Umbilical cord (tissue), 2 donors: ENCODE measurements around the gene DHX32. TPM values are rescaled to one million over a fixed set of nuclear protein-coding genes. Genes with fewer than 3 reads are reported as not detected.
"Not testable (repeated sequence)": the region's sequence is repeated elsewhere in the genome, so short reads cannot be mapped to it uniquely, and the experiment has no call there.

Experiments
- DNase-seq: peaks from one replicate; pipeline ENCODE4 v3.0.0-alpha.2; 2015; ENCODE audit warnings: low spot score
- total RNA-seq: library from RNA; depleted of rRNA; stranded (reverse); fragments of >200 nt; gene quantifications from one replicate; pipeline ENCODE4 v1.2.3, GENCODE V29; 2014; ENCODE audit warnings: low replicate concordance; ENCODE audit not compliant: insufficient read depth

The DHX32 gene, protein sequence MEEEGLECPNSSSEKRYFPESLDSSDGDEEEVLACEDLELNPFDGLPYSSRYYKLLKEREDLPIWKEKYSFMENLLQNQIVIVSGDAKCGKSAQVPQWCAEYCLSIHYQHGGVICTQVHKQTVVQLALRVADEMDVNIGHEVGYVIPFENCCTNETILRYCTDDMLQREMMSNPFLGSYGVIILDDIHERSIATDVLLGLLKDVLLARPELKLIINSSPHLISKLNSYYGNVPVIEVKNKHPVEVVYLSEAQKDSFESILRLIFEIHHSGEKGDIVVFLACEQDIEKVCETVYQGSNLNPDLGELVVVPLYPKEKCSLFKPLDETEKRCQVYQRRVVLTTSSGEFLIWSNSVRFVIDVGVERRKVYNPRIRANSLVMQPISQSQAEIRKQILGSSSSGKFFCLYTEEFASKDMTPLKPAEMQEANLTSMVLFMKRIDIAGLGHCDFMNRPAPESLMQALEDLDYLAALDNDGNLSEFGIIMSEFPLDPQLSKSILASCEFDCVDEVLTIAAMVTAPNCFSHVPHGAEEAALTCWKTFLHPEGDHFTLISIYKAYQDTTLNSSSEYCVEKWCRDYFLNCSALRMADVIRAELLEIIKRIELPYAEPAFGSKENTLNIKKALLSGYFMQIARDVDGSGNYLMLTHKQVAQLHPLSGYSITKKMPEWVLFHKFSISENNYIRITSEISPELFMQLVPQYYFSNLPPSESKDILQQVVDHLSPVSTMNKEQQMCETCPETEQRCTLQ
- total RNA-seq, result 40.4 TPM

DNA sequence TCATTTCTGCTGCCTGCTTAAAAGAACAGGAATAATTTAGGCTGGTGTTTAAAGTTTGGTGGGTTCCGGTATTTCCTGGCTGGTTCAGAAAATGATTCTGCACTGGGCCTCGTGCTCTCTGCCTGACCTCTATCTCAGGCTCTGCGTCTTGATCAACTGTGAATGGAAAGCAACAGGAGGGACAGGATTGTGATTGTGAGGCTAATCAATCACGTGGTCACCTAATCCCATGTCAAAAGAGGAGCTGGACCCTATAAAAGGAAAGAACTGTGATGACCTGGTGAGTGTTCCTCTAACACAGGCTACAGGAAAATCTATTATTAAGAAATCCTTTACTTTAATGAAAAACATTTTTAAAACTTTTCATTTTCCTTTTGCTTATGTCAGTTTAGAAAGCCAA, at the start of gene DHX32:
TSS of gene DHX32 (minus strand) at position 101 of the 400 bp plus-strand sequence. CDS start 468 bp downstream, outside the sequence.
- no peak for DNase-seq

DNA sequence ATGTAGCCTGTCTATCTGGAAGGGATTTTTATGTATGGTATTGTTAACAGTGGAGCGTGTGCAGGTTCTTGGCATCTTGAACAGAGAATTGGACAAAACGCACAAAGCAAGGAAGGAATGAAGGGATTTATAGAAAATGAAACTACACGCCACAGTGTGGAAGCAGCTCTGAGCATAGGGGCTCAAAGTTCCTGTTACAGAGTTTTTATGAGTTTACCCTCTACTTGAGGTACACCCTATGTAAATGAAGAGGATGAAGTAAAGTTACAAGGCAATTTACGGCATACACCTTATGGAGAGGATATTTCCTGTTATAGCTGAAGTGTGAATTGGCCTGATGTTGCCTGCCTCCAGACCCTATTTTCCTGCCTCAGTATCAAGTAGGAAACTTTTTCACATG, 48.5 kb upstream of the DHX32 start:
- no peak for DNase-seq

DNA sequence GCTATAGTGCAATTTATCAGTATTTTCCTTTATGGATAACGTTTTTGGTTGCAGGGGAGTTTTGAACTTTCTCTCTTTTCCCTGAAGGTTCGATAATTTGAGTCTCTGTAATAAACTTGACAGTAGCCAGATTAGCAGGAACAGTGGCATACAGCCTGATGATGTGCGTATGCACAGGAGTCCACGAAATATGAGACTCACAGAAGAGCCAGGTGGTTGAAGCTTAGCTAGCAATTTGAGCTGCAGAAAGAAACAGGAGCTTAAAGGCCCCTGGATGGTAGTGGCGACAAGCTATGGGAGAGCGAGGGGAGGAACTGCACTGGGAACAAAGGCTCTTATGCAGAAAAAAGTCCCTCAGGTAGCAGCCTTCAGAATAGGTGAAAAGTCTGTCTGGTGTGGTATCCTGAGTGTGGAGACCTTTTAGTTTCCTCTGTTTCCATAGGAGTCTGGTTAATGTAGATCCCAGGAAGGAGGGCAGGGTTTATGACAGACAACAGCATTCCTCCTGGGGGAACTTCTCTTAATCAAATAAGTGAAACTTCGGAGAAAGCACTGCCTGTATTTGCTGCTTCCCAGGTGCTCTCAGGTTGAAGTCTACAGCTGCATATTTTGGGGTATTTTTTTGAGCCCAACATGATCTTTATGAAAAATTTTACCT, 48.0 kb upstream of the DHX32 start:
- no peak for DNase-seq

DNA sequence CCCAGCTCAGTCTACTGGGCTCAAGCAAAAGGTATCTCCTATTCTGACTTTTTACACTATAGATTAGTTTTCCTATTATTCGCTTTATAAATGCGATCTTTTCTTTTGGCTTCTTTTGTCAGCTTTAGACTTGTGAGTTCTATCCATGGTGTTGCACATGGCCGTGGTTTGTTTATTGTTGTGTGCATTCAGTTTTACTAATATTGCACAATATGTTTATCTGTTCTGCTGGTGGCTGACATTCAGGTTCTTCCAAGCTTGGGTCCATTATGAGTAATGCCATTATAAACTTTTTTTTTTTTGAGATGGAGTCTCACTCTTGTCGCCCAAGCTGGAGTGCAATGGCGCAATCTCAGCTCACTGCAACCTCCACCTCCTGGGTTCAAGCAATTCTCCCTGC, 46.2 kb upstream of the DHX32 start:
- DNase-seq, result not testable (repeated sequence)

DNA sequence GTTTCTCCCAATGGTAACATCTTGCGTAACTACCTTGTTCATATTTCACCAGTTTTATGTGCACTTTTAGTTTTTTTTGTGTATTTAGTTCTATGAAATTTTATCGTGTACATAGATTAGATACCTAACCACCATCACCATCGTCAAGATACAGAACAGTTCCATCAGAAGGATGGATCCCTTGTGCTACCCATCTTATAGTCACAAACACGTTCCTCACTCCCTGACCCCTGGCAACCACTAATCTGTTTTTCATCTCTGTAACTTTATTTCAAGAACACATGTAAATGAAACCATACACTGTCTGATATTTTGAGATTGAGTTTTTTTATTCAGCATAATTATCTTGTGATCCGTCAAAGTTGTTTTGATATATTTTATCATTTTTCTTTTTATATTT, 45.2 kb upstream of the DHX32 start:
- no peak for DNase-seq

DNA sequence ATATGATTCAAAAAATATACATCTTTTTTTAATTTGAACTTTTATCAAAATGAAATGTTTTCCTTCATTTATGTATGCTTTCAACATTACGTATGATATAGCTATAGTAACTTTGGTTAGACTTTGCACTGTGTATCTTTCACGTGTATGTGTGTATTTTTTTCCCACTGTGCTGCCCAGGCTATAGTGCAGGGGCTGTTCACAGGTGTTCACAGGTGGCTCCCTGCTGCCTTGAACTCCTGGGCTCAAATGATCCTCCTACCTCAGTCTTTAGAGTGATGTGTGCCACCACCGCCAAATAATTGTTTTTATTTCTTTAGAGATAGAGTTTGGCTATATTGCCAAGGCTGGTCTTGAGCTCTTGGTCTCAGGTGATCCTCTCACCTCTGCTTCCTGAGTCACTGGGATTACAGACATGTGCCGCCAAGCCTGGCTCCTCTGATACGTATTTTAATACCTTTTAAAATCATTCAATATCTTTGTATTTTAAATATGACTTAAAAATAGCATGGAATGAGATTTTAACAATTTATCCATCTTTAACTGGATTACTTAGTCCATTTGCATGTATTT, 44.3 kb upstream of the DHX32 start:
- no peak for DNase-seq

DNA sequence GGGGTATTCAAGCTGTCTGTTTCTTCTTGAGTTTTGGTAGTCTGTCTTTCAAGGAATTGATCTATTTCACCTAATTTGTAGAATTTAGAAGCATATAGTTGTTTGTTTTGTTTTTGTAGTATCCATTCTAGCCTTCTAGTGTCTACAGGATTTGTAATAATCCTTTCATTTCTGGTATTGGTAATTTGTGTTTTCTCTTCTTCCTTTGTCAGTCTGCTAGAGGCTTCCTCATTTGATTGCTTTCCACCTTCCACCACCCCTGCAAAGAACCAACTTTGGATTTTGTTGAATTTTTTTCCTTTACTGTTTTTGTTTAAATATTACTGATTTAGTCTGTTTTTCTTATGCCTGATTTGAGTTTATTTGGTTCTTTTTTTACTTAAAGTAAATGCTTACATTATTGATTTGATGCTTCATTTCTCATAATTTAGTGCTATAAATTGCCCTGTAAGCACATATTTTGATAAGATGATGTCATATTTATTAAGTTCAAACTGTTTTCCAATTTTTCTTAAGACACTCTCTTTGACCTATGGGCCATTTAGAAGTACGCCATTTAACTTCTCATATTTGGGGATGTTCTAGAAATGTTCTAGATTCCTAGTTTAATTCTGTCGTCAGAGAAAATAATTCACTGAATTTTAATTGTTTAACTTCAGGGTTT, 40.7 kb upstream of the DHX32 start:
- DNase-seq, result not testable (repeated sequence)

DNA sequence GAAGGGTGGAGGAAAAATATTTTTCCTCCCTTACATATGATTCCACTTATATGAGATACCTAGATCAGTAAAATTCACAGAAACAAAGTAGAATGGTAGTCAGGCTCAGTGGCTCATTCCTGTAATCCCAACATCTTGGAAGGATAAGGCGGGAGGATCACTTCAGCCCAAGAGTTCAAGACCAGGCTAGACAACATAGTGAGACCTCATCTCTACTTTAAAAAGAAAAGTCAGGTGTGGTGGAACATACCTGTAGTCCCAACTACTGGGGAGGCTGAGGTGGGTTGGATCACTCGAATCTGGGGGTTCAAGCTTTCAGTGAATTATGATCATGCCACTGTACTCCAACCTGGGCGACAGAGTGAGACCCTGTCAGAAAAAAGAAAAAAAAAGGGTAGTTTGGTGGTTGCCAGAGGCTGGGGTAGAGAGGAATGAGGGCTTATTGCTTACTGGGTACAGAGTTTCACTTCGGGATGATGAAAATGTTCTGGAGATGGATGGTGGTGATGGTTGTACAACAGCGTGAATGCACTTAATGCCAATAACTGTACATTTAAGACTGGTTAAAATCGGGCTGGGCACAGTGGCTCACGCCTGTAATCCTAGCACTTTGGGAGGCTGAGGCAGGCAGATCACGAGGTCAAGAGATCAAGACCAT, 36.7 kb upstream of the DHX32 start:
- not testable (repeated sequence) for DNase-seq

DNA sequence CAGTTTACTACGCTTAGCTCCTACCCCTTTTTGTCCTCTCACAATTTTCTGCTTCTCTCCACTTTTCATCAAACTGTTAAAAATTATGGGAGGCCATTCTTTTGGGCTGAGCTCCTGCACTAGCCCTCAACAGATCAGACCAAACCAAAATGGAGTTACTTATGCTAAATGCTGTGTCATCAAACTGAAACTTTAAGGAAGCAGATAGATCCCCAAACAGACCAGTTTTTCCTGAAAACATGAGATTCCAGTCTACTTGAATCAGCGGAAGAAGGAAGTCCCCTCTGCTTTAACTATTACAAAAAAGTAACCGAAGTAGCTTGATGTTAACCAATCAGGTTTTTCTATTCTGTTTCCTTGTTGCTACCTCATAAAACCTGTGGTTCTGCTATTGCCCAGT, 35.9 kb upstream of the DHX32 start:
- DNase-seq, result no peak

DNA sequence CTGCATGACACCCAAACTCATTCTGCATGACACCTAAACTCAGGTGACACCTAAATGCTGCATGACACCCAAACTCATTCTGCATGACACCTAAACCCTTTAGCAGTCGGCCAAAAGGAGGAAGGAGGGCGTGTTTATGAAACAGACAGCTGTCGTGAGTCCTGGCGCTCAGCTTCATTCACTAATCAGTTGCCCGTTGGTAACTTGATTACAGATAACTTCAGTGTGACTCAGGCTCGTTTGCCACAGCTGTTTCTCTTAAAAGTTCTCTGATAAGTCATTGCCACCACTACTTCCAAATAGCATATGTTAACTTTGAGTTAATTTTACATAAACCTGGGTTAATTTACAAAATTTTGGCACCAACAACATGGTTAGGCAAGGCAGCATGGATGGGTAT, 32.2 kb upstream of the DHX32 start:
- not testable (repeated sequence) for DNase-seq

DNA sequence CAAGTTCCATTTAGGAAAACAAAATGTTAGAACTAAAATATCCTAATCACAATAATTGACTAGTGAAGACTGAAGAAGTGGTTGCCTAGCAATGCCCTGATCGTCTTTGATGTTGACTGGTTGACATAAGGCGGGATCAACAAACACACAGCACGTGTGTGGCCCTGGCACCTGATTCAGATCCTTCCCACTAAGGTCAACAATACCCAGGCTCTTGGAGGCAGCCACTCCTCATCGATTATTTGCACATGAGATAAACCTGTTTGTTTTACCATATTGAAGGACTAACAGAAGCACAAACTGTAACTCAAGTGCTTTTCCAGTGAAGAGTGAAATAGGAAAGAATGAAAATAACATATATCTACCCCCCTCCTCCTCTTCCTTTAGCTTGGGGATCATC, 30.9 kb upstream of the DHX32 start:
- no peak for DNase-seq

DNA sequence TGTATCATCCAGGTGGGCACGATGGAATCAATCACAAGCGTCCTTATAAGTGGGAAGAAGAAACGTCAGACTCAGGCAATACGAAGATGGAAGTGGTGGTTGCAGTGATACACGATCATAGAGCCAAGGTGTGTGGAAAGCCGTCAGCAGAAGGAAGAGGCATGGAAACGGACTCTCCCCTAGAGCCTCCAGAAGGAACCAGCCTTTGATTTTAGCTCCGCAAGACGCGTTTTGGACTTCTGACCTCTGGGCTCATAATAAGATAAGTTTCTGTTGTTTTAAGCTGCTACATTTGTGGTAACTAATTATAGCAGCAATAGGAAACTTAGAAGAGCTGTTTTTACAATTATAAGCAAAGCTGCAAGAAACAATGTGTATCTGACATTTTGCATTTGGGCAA, 30.1 kb upstream of the DHX32 start:
- no peak for DNase-seq

DNA sequence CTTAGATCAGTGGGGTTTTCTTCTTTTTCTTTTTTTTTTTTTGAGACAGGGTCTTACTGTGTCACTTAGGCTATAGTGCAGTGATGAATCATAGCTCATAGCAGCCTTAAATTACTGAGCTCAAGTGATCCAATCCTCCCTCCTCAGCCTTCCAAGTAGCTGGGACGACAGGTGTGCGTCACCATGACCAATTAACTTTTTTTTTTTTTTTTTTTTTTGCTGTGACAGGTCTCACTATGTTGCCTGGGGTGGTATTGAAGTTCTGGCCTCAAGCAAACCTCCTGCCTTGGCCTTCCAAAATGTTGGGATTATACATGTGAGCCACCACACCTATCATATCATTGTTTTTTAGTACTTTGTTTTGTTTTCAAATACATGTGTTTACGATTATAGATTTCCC, 28.4 kb upstream of the DHX32 start:
- not testable (repeated sequence) for DNase-seq

DNA sequence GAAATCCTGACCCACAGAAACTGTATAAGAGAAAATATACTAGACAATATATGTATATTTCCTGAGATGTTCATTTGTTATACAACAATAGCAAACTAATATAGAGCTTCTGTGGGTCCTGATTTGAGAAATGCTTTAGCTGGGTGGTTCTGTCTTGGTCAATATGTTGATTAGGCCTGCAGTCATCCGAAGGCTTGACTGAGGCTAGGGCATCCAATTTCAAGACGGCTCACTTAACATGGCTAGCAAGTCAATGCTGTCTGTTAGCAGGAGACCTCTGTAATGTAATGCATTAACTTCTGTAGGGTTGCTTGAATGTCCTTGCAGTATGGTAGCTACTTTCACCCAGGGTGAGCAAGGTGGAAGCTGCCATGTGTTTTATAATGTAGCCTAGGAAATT, 27.7 kb upstream of the DHX32 start:
- not testable (repeated sequence) for DNase-seq

DNA sequence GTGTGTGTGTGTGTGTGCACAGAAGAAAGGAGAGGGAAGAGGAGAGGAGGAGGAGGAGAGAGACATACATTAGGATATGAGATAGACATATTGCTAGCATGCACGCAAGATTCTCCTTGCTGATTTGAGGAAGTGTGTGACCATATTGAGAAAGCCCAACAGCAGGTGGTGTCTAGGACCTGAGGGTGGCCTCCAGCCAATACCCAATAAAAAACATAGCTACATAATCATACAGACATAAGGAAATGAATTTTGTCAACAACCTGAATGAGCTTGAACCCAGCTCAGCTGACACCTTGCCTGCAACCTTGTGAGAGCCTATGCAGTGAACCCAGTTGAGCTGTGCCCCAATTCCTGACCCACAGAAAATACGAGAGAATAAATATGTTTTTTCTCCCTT, 26.5 kb upstream of the DHX32 start:
- DNase-seq, result not testable (repeated sequence)

DNA sequence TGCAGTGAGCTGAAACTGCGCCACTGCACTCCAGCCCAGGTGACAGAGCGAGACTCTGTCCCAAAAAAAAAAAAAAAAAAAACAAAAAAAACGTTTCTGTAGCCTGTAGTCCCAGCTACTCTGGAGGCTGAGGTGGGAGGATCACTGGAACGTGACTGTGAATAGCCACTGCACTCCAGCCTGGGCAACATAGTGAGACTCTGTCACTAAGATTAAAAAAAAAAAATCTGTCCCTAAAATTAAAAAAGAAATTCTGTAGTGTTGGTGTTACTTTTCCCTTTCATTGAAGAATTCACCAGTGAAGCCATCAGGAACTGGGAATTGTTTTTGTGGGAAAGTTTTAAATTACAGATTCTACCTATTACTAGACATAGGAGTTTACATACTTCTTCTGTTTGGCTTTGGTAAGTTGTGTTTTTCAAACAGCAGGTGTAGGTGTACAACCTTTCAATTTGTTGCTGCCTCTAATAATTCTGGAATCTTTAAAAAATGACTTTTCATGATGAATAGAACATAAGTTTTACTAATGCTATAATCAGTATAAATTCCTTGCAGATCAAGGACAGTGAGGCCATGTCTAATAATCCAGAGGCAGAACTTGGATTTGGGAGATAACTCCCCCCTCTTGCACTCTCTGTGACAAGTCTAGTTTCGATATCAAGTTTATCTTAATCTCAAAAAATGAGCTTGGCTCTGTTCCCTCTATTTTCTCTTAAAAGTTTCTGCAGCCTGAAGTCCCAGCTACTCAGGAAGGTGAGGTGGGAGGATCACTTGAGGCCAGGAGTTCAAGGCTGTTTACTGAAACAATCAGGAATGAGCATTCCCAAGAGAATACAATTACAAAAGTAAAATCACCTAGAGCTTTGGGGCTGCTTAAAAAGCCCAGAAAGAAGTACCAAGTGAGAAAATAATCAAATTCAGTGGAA, 24.2 kb upstream of the DHX32 start:
- DNase-seq, result not testable (repeated sequence)

DNA sequence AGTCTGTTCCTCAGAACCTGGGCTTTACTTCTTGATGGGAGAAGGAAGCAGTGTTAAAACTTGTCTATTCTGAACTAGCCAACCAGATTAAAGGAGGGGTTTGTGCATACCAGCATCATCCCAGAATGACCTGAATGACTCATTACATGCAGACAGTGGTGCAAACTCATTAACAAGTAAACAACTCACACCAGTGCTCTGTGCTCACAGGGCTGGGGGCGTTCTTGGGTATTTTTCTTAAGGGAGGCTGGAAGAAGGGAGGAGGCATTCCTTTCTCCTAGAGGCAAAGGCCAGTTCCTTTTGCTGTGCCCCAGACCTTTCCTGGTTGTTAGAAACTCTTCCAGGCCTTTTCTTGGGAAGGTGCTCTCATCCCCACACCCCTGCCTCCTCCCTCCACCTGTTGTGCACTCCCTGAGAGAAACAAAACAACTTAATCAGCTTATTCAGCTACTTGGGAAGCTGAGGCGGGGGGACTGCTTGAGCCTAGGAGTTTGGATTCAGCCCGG, 22.1 kb upstream of the DHX32 start:
- not testable (repeated sequence) for DNase-seq

DNA sequence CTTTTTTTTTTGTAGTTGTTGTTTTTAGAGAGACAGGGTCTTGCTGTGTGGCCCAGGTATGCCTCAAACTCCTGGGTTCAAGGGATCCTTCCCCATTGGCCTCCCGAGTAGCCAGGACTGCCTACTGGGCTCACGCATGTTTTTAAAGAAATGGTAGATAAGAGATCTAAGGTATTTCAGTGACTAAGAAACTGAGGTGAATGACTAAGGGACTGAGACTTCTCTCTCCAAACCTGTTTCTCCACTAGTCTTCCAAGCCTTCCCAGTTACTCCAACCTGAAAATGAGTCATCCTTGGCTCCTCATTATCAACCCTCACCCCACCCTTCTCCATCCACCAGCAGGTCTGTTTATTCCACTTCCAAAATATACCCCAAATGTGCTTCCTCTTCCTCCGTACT, 19.9 kb upstream of the DHX32 start:
- not testable (repeated sequence) for DNase-seq

DNA sequence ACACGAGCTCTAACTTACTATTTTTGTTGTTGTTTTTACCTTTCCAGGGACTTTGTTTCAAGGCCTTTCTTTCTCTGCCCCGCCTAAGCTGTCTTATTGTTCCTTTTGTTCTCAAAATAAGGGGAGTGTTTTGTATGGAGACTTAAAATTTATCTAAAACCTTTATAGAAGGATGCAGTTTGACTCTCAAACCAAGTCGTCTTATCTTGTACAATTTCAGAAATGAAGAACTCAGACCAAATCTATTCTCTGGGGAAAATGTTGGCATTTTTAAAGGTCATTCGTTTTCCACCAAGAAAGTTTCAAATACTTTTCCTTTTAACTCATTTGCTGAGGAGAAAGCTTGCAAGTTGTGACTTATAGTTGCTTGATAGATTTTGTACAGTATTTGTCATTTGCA, 16.2 kb upstream of the DHX32 start:
- DNase-seq, result not testable (repeated sequence)
